HCEC 1CT (cell line): ENCODE data around the gene TNNT3.
"Not testable (repeated sequence)": the region's sequence is repeated elsewhere in the genome, so short reads cannot be mapped to it uniquely, and the experiment has no call there.

Source experiments
- DNase-seq: peaks from one replicate; pipeline ENCODE4 v3.0.0-alpha.2; 2017

Gene TNNT3

DNA sequence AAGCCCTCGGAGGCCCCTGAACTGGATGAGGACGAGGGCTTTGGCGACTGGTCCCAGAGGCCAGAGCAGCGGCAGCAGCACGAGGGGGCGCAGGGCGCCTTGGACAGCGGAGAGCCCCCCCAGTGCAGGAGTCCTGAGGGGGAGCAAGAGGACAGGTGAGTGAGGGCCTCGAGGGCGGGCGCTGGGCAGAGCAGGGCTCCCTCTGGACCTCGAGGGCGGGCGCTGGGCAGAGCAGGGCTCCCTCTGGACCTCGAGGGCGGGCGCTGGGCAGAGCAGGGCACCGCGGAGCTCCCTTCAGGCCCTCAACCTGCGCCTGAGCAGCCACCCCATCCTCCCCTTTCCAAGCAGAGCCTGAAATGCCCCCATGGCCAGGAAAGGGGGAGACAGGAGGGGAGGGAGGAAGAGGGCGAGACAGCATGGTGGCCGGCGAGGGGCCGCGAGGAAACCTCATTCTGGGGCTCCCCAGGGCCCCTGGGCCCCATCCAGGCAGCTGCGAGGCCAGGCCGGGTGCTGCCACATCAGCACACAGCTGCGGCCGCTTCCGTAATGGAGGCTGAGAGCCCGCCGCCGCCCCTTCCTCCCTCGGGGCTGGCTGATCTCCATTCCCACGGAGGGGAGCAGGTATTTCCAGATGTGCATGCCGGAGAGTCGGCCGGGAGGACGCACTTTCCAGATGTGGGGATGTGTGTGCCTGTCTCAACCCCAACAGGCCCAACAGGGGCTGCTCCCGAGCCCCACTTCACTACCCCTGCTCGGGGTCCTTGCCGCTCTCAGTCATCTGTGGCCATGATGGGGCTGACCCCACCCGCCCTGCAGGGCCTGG lies 37.9 kb upstream of the TNNT3 start:
- DNase-seq = no peak

DNA sequence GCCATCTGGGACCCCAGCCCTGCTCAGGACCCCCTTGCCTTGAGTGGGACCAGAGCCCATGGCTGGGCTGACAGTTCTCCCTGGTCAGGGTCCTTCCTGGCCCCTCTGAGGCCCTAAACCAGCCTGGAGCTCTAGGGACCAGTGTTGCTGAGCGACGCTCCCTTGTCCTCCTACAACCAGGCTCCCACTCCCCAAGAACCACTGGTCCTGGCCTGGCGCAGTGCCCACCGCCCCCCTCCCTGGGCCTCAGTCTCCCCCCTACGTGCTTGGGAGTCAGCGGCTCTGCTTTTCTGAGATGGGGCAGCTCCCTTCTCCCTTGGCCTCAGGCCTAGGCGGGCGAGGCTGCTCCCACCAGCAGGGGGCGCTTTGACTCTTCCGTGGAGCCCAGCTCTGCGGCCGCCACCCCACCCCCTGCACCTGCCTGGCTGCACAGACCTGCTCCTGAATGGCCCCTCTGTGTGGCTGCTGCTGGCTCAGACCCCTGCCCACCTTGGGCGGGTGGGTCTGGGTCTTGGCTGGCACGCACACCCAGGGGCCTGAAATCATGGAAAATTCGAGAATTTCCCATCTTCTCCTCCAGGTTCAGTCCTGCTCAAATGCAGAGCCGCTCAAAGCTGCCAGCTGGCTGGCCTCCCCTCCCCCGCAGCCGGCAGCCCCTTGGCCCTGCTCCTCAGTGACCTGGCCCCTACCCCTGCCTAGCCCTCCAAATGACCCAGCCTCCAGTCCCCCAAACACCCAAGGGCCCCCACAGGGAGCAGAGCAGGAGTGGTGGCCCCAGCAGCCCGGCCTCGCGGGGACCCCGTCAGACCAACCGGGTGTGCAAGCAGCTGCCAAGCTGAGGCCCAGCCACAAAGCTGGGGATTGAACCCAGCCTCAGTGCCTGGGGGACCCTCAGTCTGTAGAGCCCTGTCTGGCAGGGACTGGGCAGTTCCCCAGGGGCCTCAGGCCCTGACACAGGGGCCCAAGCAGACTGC lies 37.0 kb upstream of the TNNT3 start:
- DNase-seq = peak; percentile 41

DNA sequence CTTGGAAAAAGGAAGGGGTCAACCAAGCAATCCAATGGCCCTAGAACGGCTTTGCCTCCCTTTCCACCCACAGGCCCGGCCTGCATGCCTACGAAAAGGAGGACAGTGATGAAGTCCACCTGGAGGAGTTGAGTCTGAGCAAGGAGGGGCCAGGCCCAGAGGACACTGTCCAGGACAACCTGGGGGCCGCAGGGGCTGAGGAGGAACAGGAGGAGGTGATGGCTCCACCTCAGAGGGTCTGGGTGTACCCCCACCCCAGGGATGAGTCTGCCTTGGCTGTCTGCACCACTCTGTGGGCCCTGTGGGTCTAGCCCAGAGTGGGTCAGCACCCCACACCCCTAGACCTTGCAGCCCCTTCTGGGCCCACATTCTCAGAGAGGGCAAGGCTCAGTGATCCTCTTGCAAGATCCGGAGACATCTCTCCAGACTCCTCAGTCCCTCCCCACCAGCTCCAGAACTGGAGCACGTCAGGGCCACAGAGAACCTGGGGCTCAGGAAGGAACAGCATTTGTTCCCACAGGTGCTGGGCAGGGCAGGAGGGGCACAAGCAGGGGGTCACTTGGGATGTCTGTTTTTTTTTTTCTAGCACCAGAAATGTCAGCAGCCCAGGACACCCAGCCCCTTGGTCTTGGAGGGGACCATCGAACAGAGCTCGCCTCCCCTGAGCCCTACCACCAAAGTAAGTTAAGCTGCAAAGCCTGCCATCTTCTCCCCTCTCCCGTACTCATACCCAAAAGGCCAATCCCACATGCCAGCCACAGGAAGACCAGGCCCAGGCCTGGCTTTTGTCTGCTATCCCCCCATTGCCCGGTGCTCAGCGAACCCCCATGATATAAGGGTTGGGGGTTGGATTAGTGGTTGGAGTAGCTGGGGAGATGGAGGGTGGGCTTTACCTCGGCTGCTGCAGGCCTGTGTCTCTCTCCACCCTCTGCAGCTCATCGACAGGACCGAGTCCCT lies 35.9 kb upstream of the TNNT3 start:
- DNase-seq = no peak

DNA sequence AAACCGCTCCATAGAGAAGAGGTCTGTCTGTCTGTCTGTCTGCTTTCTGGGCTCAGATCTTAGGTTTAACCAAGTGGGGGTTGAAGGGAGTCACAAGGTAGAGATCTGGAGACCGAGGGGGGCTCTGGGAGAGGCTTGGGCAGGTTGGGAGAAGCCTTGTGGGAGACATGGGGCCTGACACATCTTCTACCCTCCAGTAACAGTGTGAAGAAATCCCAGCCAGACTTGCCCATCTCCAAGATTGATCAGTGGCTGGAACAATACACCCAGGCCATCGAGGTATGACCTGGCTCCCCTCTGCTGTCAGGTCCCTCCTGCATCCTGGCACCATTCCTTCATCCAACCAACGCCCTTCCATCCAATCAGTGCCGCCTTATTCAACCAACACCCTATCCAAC lies 35.2 kb upstream of the TNNT3 start:
- no peak for DNase-seq

DNA sequence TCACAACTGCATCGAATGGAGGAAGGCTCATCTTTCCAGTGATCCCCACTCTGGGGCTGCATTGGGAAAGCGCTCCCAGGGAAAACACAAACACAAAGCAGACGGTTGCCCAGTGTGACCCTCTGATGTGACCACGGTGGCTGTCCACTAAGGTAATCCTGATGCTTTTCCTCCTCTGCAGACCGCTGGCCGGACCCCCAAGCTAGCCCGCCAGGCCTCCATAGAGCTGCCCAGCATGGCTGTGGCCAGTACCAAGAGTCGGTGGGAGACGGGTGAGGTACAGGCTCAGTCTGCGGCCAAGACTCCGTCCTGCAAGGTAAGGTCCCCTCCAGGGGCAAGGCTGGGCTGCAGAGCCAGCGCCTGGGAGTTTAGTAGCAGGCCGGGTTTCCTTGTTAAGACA lies 33.0 kb upstream of the TNNT3 start:
- not testable (repeated sequence) for DNase-seq

DNA sequence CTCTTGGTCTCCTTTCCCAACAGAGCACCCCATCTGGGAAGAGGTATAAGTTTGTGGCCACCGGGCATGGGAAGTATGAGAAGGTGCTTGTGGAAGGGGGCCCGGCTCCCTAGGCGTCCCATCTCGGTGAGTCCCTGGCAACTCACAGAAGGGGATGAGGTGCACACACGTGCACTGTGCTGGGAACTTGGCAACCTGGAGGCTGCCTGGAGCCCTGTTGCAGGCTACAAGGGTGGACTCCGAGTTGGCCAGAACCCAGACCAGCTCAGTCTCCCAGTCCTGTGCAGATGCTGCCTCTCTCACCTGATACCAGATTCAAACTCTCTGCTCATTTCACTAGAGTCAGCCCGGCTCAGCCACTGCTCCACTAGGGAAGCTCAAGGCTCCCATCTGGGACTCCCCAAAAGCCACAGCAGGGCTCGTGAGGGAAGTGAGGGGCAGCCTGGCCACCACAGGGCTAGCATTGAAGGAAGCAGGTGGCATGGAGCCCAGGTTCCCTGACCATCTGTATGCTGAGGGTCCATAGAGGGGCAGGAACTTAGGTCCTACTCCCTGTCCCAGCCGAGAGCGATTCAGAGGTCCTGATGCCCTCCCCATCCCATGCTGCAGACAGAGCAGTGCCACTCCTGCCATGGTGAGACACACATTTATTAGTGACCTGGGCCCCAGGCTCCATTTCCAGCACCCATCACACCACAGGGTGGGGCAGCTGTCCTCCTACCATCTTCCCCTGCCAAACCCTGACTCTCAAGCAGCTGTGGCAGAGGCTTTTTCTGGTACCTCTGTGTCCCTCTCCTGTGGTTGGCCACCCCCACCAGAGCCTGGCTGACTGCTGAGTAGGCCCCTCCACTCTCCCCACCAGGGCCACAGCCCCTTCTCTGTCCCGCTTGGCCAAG lies 31.8 kb upstream of the TNNT3 start:
- DNase-seq = no peak

DNA sequence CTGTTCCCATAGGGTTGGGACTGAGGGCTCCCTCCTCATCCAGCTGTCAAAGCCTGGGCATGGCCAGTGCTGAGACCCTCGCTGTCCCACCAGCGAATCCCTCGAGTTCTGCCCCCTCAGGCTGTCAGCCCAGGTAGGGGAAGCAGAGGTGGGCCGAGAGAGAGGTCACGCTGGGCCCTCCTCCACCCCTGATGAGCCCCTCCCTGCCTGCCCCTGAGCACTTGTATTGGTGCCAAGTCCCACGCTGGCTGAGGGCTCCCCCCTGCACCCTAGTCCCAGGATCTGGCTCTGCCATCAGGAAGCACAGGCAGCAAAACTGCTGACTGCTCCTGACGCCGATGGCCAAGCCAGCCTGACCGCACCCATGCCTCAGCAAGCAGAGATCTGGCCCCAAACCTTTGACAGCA lies 31.2 kb upstream of the TNNT3 start:
- no peak for DNase-seq

DNA sequence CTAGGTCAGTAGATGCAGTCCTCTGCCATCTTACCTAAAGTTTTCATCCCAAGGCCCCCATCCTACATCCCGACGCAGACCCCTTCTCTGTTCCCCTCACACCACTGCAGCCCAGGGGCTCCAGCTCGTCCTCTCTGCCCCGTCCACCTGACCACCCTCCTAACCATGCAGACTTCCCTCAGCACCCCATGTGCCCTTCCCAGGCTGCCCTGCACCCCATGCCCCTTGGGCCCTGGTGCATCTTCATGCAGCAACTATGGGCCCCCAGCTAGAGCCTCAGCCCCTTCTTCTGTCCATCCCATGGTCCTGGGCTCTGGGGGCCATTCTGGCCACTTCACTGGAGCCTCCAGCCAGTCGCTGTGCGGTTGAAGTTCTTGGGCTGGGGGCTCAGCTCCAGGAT lies 30.7 kb upstream of the TNNT3 start:
- DNase-seq = no peak

DNA sequence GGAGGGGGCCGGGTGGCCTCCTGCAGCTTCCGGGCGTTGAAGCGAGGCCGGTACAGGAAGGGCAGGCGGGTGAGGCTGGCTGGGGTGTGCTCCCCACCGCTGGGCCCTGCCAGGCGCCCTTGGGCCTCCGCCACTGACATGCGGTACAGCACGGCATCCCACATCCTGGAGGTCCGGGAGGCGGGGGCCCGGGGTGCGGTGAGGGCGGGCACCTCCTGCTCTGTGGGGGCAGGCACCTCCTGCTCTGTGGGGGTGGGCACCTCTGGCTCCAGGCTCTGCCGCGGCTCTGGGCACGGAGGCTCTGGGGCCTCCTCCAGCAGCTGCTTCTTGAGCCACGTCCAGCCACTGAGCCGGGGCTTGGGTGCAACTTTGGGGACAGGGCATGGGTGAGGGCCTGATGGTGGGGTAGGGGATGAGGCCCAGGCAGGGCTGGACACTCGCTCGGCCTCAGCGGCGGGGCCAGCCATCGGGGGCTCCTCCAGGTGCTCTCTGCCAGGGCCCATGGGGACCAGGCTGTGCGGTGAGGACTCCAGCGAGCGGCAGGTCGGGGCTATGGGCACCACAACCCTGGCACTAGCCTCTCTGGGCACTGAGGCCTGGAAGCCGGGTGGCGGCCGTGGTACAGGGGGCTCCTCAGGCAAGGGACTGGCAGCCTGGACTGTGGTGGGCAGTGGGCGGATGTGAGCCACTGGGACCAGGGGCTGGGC lies 30.1 kb upstream of the TNNT3 start:
- no peak for DNase-seq

DNA sequence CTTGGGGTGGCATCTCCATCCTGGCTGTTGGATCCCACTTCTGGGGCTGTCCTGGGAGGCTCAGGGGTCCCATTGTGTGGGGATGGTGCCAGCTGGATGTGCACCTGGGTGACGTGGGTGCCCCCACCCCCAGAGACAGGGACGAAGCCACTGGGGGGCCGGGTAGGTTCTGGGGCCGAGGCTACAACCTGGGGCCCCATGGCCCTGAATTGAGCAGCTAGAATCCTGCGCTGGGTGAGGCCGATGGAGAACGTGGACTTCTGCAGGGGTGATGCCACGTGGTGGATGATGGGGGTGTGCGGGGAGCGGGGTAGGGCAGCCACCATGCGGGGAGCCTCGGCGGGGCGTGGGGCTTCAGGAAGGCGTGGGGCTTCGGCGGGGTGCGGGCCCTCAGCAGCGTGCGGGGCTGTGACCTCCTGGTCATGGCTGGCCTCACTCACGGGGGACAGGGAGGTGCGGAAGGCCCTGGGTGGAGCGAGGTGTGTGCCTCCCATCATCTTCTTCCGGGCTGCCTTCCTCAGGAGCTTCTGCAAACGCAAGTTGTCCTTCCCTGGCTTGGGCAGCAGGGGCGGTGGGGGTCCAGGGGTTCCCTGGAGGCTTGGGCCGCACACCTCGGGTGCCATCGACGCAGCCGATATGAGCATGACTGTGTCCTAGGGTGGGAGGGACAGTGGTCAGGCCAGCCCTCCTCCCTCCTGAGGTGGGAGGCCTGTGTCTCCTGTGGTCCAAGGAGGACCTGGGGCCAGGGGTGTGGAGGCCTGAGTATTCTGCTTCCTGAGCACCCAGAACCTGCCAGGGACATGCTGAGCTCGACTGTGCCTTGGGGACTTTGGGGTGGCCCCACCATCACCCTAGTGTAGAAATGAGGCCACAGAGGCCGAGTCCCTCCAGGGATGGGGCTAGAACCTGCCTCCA lies 29.3 kb upstream of the TNNT3 start:
- DNase-seq = no peak

DNA sequence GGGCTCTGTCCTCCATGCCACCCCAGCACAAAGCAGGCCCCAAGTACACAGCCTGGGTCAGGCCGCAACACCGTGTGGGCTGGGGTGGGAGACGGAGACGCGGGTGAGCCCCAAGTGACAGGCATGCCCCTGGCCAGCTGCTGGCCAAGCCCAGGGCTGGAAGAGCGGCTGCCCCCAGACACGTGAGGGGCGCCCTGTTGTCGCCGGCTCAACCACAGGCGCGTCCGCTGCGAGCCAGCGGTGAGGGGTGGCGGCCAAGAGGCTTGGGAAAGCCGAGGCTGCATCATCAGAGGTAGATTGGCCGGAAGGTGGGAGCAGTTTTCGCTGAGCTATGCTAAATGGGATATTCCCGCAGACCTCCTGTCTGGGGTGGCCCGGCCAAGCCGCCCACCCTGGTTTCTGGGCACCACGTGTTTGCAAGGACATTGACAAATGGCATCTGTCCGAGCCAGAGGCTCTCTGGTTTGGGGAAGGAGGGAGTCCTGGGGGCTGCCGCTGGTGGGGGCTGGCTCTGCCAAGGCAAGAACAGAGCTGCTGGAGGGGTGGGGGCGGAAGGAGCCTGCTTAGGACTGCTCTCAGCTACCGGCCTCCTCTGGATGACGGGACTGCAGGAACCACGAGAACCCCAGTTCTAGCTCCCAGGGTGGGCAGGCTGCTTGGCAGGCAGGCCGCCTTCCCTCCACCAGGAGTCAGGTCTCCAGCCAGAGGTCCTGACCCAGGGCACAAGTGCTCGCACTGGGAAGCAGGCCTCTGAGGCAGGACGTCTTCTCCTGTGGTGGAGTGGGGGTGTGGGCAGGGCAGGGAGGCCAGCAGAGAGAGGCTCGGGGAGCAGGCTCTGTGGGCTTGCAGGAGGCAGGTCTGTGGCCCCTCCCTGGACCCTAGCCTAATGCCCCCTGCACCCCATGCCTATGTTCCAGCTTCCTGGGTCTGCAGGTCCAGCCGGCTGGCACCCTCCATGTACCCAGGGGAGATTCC lies 28.4 kb upstream of the TNNT3 start:
- DNase-seq = no peak

DNA sequence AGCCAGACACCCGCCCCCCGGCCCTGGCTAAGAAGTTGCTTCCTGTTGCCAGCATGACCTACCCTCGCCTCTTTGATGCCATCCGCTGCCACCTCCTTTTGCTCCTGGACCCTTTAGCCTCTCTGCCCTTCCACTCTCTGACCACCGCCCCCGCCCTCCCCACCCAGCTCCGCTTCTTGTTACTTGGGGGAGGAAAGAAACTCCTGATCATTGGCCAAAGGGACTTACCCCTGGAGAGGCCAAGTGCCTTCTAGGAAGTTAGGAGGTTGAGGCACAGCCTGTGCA lies 27.7 kb upstream of the TNNT3 start, which contains the start of gene PRR33:
TSS of gene PRR33 (minus strand) at position 65 of the 285 bp plus-strand sequence. CDS start 1,311 bp downstream, outside the sequence.
- DNase-seq = no peak

DNA sequence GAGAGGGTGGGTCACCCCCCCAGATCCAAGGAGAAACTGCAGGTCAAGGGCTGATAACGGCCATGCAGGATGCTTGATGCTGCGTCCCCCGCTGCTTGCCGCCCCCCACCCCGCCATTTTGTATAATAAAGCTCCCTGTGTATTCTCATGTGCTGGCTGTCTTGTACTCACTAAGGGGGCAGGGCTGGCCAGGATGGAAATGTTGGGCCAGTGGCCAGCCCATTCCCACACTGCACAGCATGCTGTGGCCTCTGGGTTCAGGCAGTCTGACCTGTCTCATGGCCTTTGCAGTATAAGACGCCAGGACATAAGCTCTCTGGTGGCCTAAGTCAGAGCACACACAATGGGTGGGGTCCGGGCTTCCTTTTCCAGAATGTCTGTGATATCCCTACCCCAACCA lies 27.4 kb upstream of the TNNT3 start:
- no peak for DNase-seq

DNA sequence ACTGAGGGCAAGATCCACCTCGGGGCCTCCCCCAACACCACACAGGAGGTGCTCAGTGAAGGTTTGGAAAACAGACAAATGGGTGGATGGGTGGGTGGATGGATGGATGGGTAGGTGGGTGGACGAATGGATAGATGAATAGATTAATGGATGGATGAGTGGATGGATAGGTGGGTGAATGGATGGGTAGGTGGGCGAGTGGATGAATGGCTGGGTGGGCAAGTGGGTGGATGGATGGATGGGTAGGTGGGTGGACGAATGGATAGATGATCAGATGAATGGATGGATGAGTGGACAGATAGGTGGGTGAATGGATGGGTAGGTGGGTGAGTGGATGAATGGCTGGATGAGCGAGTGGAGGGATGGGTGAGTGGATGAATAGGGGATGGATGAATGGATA lies 26.9 kb upstream of the TNNT3 start:
- DNase-seq = no peak

DNA sequence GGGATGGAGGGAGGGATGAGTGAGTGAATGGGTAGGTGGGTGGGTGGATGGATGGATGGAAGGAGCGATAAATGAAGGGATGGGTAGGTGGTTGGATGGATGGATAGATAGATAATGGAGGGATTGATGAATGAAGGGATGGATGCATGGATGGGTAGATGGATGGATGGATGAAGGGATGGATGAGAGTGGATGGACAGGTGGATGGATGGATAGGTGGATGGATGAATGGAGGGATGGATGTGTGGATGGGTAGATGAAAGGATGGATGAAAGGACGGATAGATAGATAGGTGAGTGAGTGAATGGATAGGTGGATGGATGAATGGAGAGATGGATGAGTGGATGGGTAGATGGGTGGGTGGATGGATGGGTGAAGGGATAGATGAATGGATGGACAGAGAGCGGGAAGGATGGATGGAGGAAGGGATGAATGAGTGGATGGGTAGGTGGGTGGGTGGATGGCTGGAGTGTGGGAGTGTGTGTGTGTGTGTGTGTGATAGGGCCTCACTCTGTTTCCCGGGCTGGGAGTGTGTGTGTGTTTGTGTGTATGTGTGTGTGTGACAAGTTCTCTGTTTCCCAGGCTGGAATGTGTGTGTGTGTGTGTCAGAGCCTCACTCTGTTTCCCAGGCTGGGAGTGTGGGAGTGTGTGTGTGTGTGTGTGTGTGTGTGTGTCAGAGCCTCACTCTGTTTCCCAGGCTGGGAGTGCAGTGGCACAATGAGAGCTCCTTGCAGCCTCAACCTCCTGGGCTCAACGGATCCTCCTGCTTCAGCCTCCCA lies 25.7 kb upstream of the TNNT3 start:
- DNase-seq = no peak

DNA sequence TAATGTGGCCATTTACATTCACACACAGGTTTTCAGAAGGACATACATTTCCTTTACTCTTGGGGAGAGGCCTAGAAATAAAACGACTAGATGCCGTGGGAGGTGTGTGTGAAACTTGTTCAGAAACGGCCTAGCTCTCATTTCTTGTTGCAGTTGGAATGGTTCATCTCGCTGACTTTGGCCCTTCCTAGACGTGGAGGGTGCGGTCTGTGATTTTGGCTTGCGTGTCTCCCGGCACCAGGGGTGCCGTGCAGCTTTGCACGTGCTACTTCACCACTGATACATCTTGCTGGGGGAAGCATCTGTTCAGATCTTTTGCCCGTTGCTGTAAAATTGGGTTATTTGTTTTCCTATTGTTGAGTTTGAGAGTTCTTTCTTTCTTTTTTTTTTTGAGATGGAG lies 24.7 kb upstream of the TNNT3 start:
- DNase-seq = no peak

DNA sequence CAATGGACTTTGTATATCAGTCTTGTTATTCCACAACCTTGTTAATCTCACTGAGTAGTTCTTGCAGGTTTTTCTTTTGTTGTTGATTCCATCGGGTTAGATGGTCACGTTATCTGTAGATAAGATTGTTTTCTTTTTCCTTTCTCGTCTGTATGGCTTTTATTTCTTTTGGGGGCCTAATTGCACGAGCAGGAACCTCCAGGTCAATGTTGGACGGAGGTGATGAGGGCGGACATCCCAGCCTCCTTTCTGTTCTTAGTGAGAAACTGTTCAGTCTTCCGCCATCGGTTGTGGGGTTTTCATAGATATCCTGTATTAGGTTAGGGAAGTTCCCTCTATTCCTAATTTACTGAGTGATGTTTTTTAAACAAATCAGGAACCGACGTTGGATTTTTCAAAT lies 23.0 kb upstream of the TNNT3 start:
- DNase-seq = no peak

DNA sequence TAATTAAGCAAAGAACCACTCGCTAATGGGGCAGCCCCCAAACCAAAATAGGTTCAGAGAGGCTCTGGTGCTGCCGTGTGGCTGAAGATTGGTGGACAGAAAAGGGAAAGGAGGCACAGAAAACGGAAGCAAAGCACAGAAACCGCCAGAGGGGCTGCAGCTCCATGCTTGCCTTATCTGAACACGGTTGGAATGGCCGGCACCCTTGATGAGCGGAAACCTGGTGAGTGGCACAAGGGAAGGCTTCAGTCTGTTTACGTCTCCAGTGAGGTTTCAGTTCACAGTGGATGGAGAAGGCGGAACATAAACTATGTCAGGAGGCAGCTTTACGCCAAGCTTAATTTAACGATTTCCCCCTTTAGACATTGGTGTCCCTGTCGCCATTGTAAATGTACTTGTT lies 22.6 kb upstream of the TNNT3 start:
- no peak for DNase-seq
